ENCODE measurements around the gene HHIPL1.

Gene HHIPL1

GRCh38 chr14:99718031-99718810, 73.3 kb downstream of the HHIPL1 start:
- no peak for DNase-seq

- no peak for DNase-seq
Measured at GRCh38 chr14:99718811-99719192, 73.9 kb downstream of the HHIPL1 start.

GRCh38 chr14:99720941-99721791, 76.2 kb downstream of the HHIPL1 start:
- no peak for DNase-seq

- DNase-seq, result no peak
Measured at GRCh38 chr14:99721792-99722516, 77.0 kb downstream of the HHIPL1 start.

- no peak for DNase-seq
Measured at GRCh38 chr14:99722741-99723140, 77.8 kb downstream of the HHIPL1 start.

GRCh38 chr14:99724196-99724891, 79.4 kb downstream of the HHIPL1 start:
- DNase-seq, result no peak

GRCh38 chr14:99724939-99725773, 80.2 kb downstream of the HHIPL1 start:
- DNase-seq, result no peak

GRCh38 chr14:99725774-99726537, 81.0 kb downstream of the HHIPL1 start:
- no peak for DNase-seq

GRCh38 chr14:99726538-99727095, 81.7 kb downstream of the HHIPL1 start:
- no peak for DNase-seq

GRCh38 chr14:99727096-99727870, 82.4 kb downstream of the HHIPL1 start:
- no peak for DNase-seq

GRCh38 chr14:99728231-99728920, 83.4 kb downstream of the HHIPL1 start:
- DNase-seq, result no peak

- no peak for DNase-seq
Measured at GRCh38 chr14:99728981-99729451, 84.1 kb downstream of the HHIPL1 start.
